Left ventricle myocardium superior (tissue), 1 donor: ENCODE results near the gene MOGAT1. TPM values are rescaled to one million over a fixed set of nuclear protein-coding genes. Genes with fewer than 3 reads are reported as not detected.

ENCODE experiments used
- ATAC-seq: fragments of 200-7000 bp; cut with Tn5 transposase; one replicate; pipeline ENCODE4 v1.9.1; 2020; ENCODE audit warnings: mild to moderate bottlenecking, moderate library complexity
- DNase-seq: peaks from one replicate; pipeline ENCODE4 v3.0.0-alpha.2; 2020
- intact Hi-C: fragments of 100-400 bp; cut with micrococcal nuclease; formaldehyde crosslinking; loops from one replicate; pipeline ENCODE4 v1.11.0; 2022
- total RNA-seq: library from RNA; stranded (reverse); fragmentation: NEBNext Ultra II Directional; extraction: Animal tissue kit (Norgen Biotek cat#: 25700); gene quantifications from one replicate; pipeline ENCODE4 v1.2.1, GENCODE V29; 2021
- donor health status: DM: no; HTN: yes; CAD: no; lungs with severe emphysema.

MOGAT1 gene
- total RNA-seq, 1 donor from 2014 or later: 0.25 TPM

GRCh38 chr2:222732489-222733178, 61.2 kb downstream of the MOGAT1 start:
- no peak for ATAC-seq
- intact Hi-C loops: no loop called here
- no peak for DNase-seq

- ATAC-seq (no peak), DNase-seq (no peak)
- intact Hi-C loops: no loop called here
Observed at GRCh38 chr2:222733470-222733845, 62.0 kb downstream of the MOGAT1 start.

- peak; percentile 65 for ATAC-seq
- intact Hi-C loops: no loop called here
- peak; percentile 62 for DNase-seq
Observed at GRCh38 chr2:222733846-222734702, 62.6 kb downstream of the MOGAT1 start.

- intact Hi-C loops: no loop called here
- DNase-seq (no peak), ATAC-seq (no peak)
Observed at GRCh38 chr2:222734703-222735014, 63.2 kb downstream of the MOGAT1 start.

- no peak for DNase-seq
- intact Hi-C loops: no loop called here
Observed at GRCh38 chr2:222736301-222736700, 64.8 kb downstream of the MOGAT1 start.

GRCh38 chr2:222736924-222737323, 65.5 kb downstream of the MOGAT1 start:
- DNase-seq: no peak
- no peak for ATAC-seq
- intact Hi-C loops: no loop called here

More at GRCh38 chr2:222736301-222736700, 64.8 kb downstream of the MOGAT1 start:
- peak; percentile 79 for ATAC-seq

- intact Hi-C loops: no loop called here
- no peak for DNase-seq
- ATAC-seq: no peak
Observed at GRCh38 chr2:222738312-222738711, 66.9 kb downstream of the MOGAT1 start.

GRCh38 chr2:222738809-222739208, 67.4 kb downstream of the MOGAT1 start:
- DNase-seq (no peak), ATAC-seq (no peak)
- intact Hi-C loops: no loop called here

GRCh38 chr2:222739939-222740338, 68.5 kb downstream of the MOGAT1 start:
- intact Hi-C loops: no loop called here
- no peak for DNase-seq
- no peak for ATAC-seq

- intact Hi-C loops: no loop called here
- DNase-seq (no peak), ATAC-seq (peak; percentile 26)
Observed at GRCh38 chr2:222743251-222743812, 71.9 kb downstream of the MOGAT1 start.

- ATAC-seq: peak; percentile 74
- no peak for DNase-seq
- intact Hi-C loops: no loop called here
Observed at GRCh38 chr2:222745836-222746559, 74.5 kb downstream of the MOGAT1 start.

GRCh38 chr2:222747526-222748160, 76.2 kb downstream of the MOGAT1 start:
- intact Hi-C loops: no loop called here
- DNase-seq: no peak
- ATAC-seq: no peak

GRCh38 chr2:222750533-222750932, 79.1 kb downstream of the MOGAT1 start:
- DNase-seq (no peak), ATAC-seq (no peak)
- intact Hi-C loops: no loop called here

GRCh38 chr2:222751238-222751637, 79.8 kb downstream of the MOGAT1 start:
- DNase-seq (no peak), ATAC-seq (no peak)
- intact Hi-C loops: no loop called here

GRCh38 chr2:222751821-222752719, 80.6 kb downstream of the MOGAT1 start:
- DNase-seq (no peak), ATAC-seq (no peak)
- intact Hi-C loops: no loop called here

GRCh38 chr2:222752746-222753145, 81.3 kb downstream of the MOGAT1 start:
- intact Hi-C loops: no loop called here
- DNase-seq: no peak

GRCh38 chr2:222753251-222753824, 81.9 kb downstream of the MOGAT1 start:
- intact Hi-C loops: no loop called here
- ATAC-seq (peak; percentile 98), DNase-seq (peak; percentile 70)

More at GRCh38 chr2:222752746-222753145, 81.3 kb downstream of the MOGAT1 start:
- no peak for ATAC-seq

- intact Hi-C loops: no loop called here
- ATAC-seq (no peak), DNase-seq (no peak)
Observed at GRCh38 chr2:222754324-222754930, 83.0 kb downstream of the MOGAT1 start.
